OCI-LY7 (cell line): ENCODE measurements around the gene CACNA2D4. TPM values are rescaled to one million over a fixed set of nuclear protein-coding genes. Genes with fewer than 3 reads are reported as not detected.

Experiments used
- BruUV-seq: library from RNA; stranded (reverse); fragments of 400-500 nt; replicated peaks from 2 replicates; lab custom pipeline; 2021; lab: Mats Ljungman, UMichigan
- CTCF ChIA-PET: fragments of 300-600 bp; sonication (Branson Sonifier 250); formaldehyde crosslinking; loops from one replicate; lab custom pipeline; 2022; ENCODE audit warnings: antibody characterized with exemption; ENCODE audit not compliant: unreplicated experiment; lab: Charles Lee
- POLR2A ChIA-PET: fragments of 300-600 bp; sonication (Branson Sonifier 250); formaldehyde crosslinking; loops from one replicate; lab custom pipeline; 2022; ENCODE audit warnings: antibody characterized with exemption; lab: Charles Lee
- DNase-seq: peaks from one replicate; pipeline ENCODE4 v3.0.0-alpha.2; 2015; ENCODE audit warnings: low spot score
- H2AFZ ChIP-seq: fragments of 200-600 bp; sonication (generic), shearing (Covaris generic); 2 replicates; pipeline ENCODE4 v1.6.1; 2014; ENCODE audit warnings: mild to moderate bottlenecking, antibody characterized with exemption, low read length, moderate library complexity
- H3K27ac ChIP-seq: fragments of 200-600 bp; sonication (generic); 2 replicates; pipeline ENCODE4 v1.5.1; 2014; ENCODE audit warnings: mixed run types, low read depth, mild to moderate bottlenecking, moderate library complexity, low read length, inconsistent platforms; ENCODE audit not compliant: poor library complexity, severe bottlenecking
- H3K36me3 ChIP-seq: fragments of 200-600 bp; sonication (generic); 2 replicates; pipeline ENCODE4 v1.6.1; 2014; ENCODE audit warnings: mild to moderate bottlenecking, antibody characterized with exemption, low read length, moderate library complexity, mixed read lengths; ENCODE audit not compliant: insufficient read depth
- H3K4me1 ChIP-seq: fragments of 200-600 bp; sonication (generic); 2 replicates; pipeline ENCODE4 v1.5.1; 2014; ENCODE audit warnings: mild to moderate bottlenecking, low read length; ENCODE audit not compliant: insufficient read depth, poor library complexity, severe bottlenecking
- H3K4me2 ChIP-seq: fragments of 200-600 bp; sonication (generic); 2 replicates; pipeline ENCODE4 v1.6.1; 2014; ENCODE audit warnings: mild to moderate bottlenecking, low read length
- H3K4me3 ChIP-seq: fragments of 200-600 bp; sonication (generic); 2 replicates; pipeline ENCODE4 v1.5.1; 2014; ENCODE audit warnings: mild to moderate bottlenecking, low read depth, low read length; ENCODE audit not compliant: poor library complexity, severe bottlenecking
- H3K79me2 ChIP-seq: fragments of 200-600 bp; sonication (generic); 2 replicates; pipeline ENCODE4 v1.6.1; 2016; ENCODE audit warnings: low read depth, mild to moderate bottlenecking, low read length, moderate library complexity, mixed read lengths; ENCODE audit not compliant: insufficient read depth
- H3K9me2 ChIP-seq: fragments of 200-600 bp; sonication (generic); 2 replicates; pipeline ENCODE4 v1.6.1; 2016; ENCODE audit warnings: mild to moderate bottlenecking, low read length, mixed read lengths; ENCODE audit not compliant: insufficient read depth
- H3K9me3 ChIP-seq: fragments of 200-600 bp; sonication (generic); 2 replicates; pipeline ENCODE4 v1.6.1; 2014; ENCODE audit warnings: mild to moderate bottlenecking, mixed run types, low read length, mixed read lengths
- H4K20me1 ChIP-seq: fragments of 200-600 bp; sonication (generic); 2 replicates; pipeline ENCODE4 v1.6.1; 2014; ENCODE audit warnings: mild to moderate bottlenecking, antibody characterized with exemption, low read length, moderate library complexity, mixed read lengths; ENCODE audit not compliant: insufficient read depth
- EZH2phosphoT487 ChIP-seq: fragments of 200-600 bp; sonication (generic); IDR thresholded peaks from 2 replicates; pipeline ENCODE4 v1.6.1; 2018; ENCODE audit warnings: low read depth, borderline replicate concordance, mild to moderate bottlenecking, mixed run types, antibody characterized with exemption, low read length, moderate library complexity, mixed read lengths
- intact Hi-C: fragments of 100-400 bp; cut with micrococcal nuclease; formaldehyde crosslinking; loops from one replicate; pipeline ENCODE4 v1.10.0; 2022; ENCODE audit not compliant: unreplicated experiment
- total RNA-seq, 2 experiments: library from RNA; depleted of rRNA in 1 of 2; stranded (reverse); fragments of >200 nt in 1 of 2; shearing (Covaris generic) in 1 of 2; gene quantifications; 2 replicates each; pipeline ENCODE4 v1.2.3, GENCODE V29; 2014 to 2022
- TF ChIP-seq, protein P1 (sequence below): fragments of 200-600 bp; sonication (generic); conservative IDR thresholded peaks from 2 replicates; pipeline ENCODE4 v1.5.1; 2014; ENCODE audit warnings: mild to moderate bottlenecking, antibody characterized with exemption, low read length, moderate library complexity, mixed read lengths

Gene CACNA2D4
- total RNA-seq, 2 experiments from 2014 or later: 0.13 TPM; not detected in 1

GRCh38 chr12:1795785-1796514, 122.5 kb downstream of the CACNA2D4 start:
- Histone ChIP-seq H3K9me3 (no peaks in the 10 kb centered on the region), H4K20me1 (no peaks in the 10 kb centered on the region), H3K4me3 (peak overlapping the region; percentile 66), H2AFZ (peak overlapping the region; percentile 92), H3K27ac (no peak overlapping the region), H3K36me3 (no peaks in the 10 kb centered on the region), H3K9me2 (no peaks in the 10 kb centered on the region), H3K79me2 (no peaks in the 10 kb centered on the region), H3K4me1 (peaks cover 31% of the 10 kb centered on the region), H3K4me2 (peak overlapping the region; percentile 86)
- TF ChIP-seq, protein P1, sequence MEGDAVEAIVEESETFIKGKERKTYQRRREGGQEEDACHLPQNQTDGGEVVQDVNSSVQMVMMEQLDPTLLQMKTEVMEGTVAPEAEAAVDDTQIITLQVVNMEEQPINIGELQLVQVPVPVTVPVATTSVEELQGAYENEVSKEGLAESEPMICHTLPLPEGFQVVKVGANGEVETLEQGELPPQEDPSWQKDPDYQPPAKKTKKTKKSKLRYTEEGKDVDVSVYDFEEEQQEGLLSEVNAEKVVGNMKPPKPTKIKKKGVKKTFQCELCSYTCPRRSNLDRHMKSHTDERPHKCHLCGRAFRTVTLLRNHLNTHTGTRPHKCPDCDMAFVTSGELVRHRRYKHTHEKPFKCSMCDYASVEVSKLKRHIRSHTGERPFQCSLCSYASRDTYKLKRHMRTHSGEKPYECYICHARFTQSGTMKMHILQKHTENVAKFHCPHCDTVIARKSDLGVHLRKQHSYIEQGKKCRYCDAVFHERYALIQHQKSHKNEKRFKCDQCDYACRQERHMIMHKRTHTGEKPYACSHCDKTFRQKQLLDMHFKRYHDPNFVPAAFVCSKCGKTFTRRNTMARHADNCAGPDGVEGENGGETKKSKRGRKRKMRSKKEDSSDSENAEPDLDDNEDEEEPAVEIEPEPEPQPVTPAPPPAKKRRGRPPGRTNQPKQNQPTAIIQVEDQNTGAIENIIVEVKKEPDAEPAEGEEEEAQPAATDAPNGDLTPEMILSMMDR: peak; percentile 95
- no peak for TF ChIP-seq EZH2phosphoT487
- DNase-seq: peak; percentile 93
- ChIA-PET POLR2A (no interaction called here), CTCF (no interaction called here)
- intact Hi-C loops: loop anchor here (1.0 to 10.0 kb wide), 4 partner anchors 144 to 787 kb away; no protein-coding TSS in a partner anchor
- BruUV-seq: no TSS peak

DNA sequence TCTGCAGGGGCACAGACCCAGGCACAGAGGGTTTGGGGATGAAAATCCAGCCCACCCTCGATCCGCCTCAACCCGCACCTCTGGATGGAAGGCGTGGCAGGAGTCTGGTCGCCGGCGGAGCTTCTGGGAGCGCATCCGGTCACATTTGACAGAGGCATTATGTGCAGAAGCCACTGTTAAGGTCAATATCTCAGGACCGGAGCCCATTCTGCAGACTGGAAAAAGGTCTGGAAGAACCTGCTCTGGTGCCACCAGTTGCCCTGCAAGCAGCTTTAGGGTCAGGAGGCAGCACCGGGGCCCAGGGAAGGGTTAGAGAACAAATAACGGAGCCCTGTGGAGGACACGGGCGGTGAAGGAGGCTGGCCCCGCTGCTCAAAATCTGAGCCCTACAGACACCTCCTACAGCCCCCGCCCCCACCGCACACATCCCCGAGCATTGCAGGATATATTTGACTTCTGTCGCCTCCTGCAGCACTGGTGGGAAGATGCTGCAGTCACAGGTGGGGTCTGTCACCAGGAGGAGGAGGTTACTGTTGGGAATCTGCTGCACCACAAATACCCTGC, 123.1 kb downstream of the CACNA2D4 start:
- no TSS peak for BruUV-seq
- POLR2A ChIA-PET: no interaction called here

More for the DNA sequence above, 123.1 kb downstream of the CACNA2D4 start:
- no peak overlapping the region for H3K27ac ChIP-seq
- no peaks in the 10 kb centered on the region for H3K36me3 ChIP-seq
- CTCF ChIA-PET: interaction anchor here (0.6 kb wide), 1 partner anchor 138 kb away, joined by 3 read pairs; no protein-coding TSS in a partner anchor
- H3K4me1 ChIP-seq: peaks cover 31% of the 10 kb centered on the region
- intact Hi-C loops: loop anchor here (10.0 kb wide), 1 partner anchor 489 kb away; no protein-coding TSS in a partner anchor
- no peaks in the 10 kb centered on the region for H4K20me1 ChIP-seq
- H2AFZ ChIP-seq: peak overlapping the region; percentile 89
- H3K4me2 ChIP-seq: peak overlapping the region; percentile 86
- H3K9me2 ChIP-seq: no peaks in the 10 kb centered on the region
- TF ChIP-seq, protein P1: no peak
- no peak for TF ChIP-seq EZH2phosphoT487
- peak; percentile 14 for DNase-seq
- H3K4me3 ChIP-seq: peak overlapping the region; percentile 31
- H3K79me2 ChIP-seq: no peaks in the 10 kb centered on the region
- H3K9me3 ChIP-seq: no peaks in the 10 kb centered on the region
